SK-N-SH (cell line): ENCODE results near the gene TMEM123. TPM values are rescaled to one million over a fixed set of nuclear protein-coding genes. Genes with fewer than 3 reads are reported as not detected.

Experiments
- CTCF ChIA-PET: fragments of 300-600, 350-600 bp; formaldehyde crosslinking; extraction: SDS; loops from one replicate; lab custom pipeline; 2021; lab: Yijun Ruan, JAX
- POLR2A ChIA-PET: fragments of 350-600 bp; sonication (Branson Sonifier 250); formaldehyde crosslinking; extraction: SDS; loops from one replicate; lab custom pipeline; 2020; ENCODE audit warnings: antibody characterized with exemption, inconsistent platforms; lab: Yijun Ruan, JAX
- DNase-seq: peaks from one replicate; pipeline ENCODE4 v3.0.0; 2012
- H2AFZ ChIP-seq: fragments of 200-600 bp; sonication (generic); 2 replicates; pipeline ENCODE4 v1.8.1; 2016; ENCODE audit warnings: antibody characterized with exemption, mild to moderate bottlenecking, low read depth
- H3F3A ChIP-seq: fragments of 200-600 bp; sonication (generic); replicated peaks from 2 replicates; pipeline ENCODE3; 2016; ENCODE audit warnings: antibody characterized with exemption, mild to moderate bottlenecking; ENCODE audit not compliant: insufficient read depth
- H3K27ac ChIP-seq, 2 experiments: fragments of 200-500 bp in 1 of 2; fragments of 200-600 bp in 1 of 2; sonication (Bioruptor generic) in 1 of 2; sonication (generic), shearing (Covaris generic) in 1 of 2; 2 replicates each; pipeline versions ENCODE4 v1.5.1 to v1.6.1; 2014 to 2016; ENCODE audit warnings: low read depth in 2 of 2, inconsistent platforms in 1 of 2, low read length in 1 of 2, mild to moderate bottlenecking in 1 of 2, mixed read lengths in 1 of 2
- H3K27me3 ChIP-seq: fragments of 200-600 bp; sonication (generic), shearing (Covaris generic); 2 replicates; pipeline ENCODE4 v1.6.1; 2016; ENCODE audit warnings: mixed run types; ENCODE audit not compliant: insufficient read depth
- H3K36me3 ChIP-seq, 2 experiments: fragments of 200-500 bp in 1 of 2; fragments of 200-600 bp in 1 of 2; sonication (Bioruptor generic) in 1 of 2; sonication (generic) in 1 of 2; replicated peaks in 1 of 2; 2 replicates each; pipeline versions ENCODE3 to v1.5.1; 2014 to 2016; ENCODE audit warnings: low read length in 1 of 2, mild to moderate bottlenecking in 1 of 2; ENCODE audit not compliant: insufficient read depth in 2 of 2, control insufficient read depth in 1 of 2
- H3K4me1 ChIP-seq, 2 experiments: fragments of 200-500 bp in 1 of 2; fragments of 200-600 bp in 1 of 2; sonication (Bioruptor generic) in 1 of 2; sonication (generic), shearing (Covaris generic) in 1 of 2; 2 replicates each; pipeline versions ENCODE4 v1.5.1 to v1.6.1; 2014 to 2016; ENCODE audit warnings: low read depth in 1 of 2, low read length in 1 of 2, mixed run types in 1 of 2; ENCODE audit not compliant: insufficient read depth in 2 of 2, control insufficient read depth in 1 of 2
- H3K4me2 ChIP-seq: fragments of 200-600 bp; sonication (generic), shearing (Covaris generic); 2 replicates; pipeline ENCODE4 v1.6.1; 2017; ENCODE audit warnings: mixed run types
- H3K4me3 ChIP-seq, 2 experiments: fragments of 200-500 bp in 1 of 2; fragments of 200-600 bp in 1 of 2; sonication (Bioruptor generic) in 1 of 2; sonication (generic), shearing (Covaris generic) in 1 of 2; 2 replicates each; pipeline versions ENCODE4 v1.5.1 to v1.8.1; 2014 to 2016; ENCODE audit warnings: low read depth in 2 of 2, inconsistent platforms in 1 of 2, low read length in 1 of 2, mild to moderate bottlenecking in 1 of 2, mixed read lengths in 1 of 2, moderate library complexity in 1 of 2
- H3K79me2 ChIP-seq: fragments of 200-600 bp; sonication (generic); 2 replicates; pipeline ENCODE4 v1.8.1; 2017; ENCODE audit warnings: mild to moderate bottlenecking; ENCODE audit not compliant: insufficient read depth
- H3K9ac ChIP-seq: fragments of 200-600 bp; sonication (generic); 2 replicates; pipeline ENCODE4 v1.6.1; 2017; ENCODE audit warnings: mixed run types
- H3K9me2 ChIP-seq: fragments of 200-600 bp; sonication (generic); 2 replicates; pipeline ENCODE4 v1.6.1; 2017; ENCODE audit warnings: mixed run types
- H3K9me3 ChIP-seq: fragments of 200-600 bp; sonication (generic); 2 replicates; pipeline ENCODE4 v1.6.1; 2017; ENCODE audit warnings: mixed run types, mild to moderate bottlenecking, moderate library complexity
- H4K20me1 ChIP-seq: fragments of 200-600 bp; sonication (generic); 2 replicates; pipeline ENCODE4 v1.6.1; 2017; ENCODE audit warnings: mild to moderate bottlenecking, mixed run types; ENCODE audit not compliant: insufficient read depth
- CHD2 ChIP-seq: fragments of 150-350 bp; IDR thresholded peaks from 2 replicates; pipeline ENCODE4 v1.6.1; 2018; ENCODE audit warnings: low read length; ENCODE audit not compliant: partially characterized antibody
- EZH2phosphoT487 ChIP-seq: fragments of 200-600 bp; sonication (generic); IDR thresholded peaks from 2 replicates; pipeline ENCODE4 v1.6.1; 2017; ENCODE audit warnings: low read depth, mixed run types, mild to moderate bottlenecking, antibody characterized with exemption, moderate library complexity, borderline replicate concordance
- GATA2 ChIP-seq: sonication (generic); formaldehyde crosslinking; IDR thresholded peaks from 2 replicates; pipeline ENCODE4 v1.5.0; 2020; ENCODE audit warnings: mild to moderate bottlenecking, missing genetic modification reagents
- MXI1 ChIP-seq: IDR thresholded peaks from 2 replicates; pipeline ENCODE4 v1.6.1; 2012; ENCODE audit warnings: mild to moderate bottlenecking, low read depth, low read length, improper control_type of control experiment
- POLR2AphosphoS5 ChIP-seq: IDR thresholded peaks from 2 replicates; pipeline ENCODE4 v1.6.1; 2012; ENCODE audit warnings: low read depth, low read length
- RFX5 ChIP-seq: IDR thresholded peaks from 2 replicates; pipeline ENCODE4 v1.6.1; 2012; ENCODE audit warnings: mild to moderate bottlenecking, improper control_type of control experiment, low read length
- TEAD4 ChIP-seq: IDR thresholded peaks from 2 replicates; pipeline ENCODE4 v1.4.0; 2012; ENCODE audit warnings: mild to moderate bottlenecking, borderline replicate concordance; ENCODE audit not compliant: insufficient read depth
- WGBS: methylation state at CpG from one replicate; pipeline ENCODE4 v1.1.6; 2017; ENCODE audit warnings: low lambda C conversion rate; 5-methylcytosine and 5-hydroxymethylcytosine counted together
- polyA plus RNA-seq, 3 experiments: library from polyadenylated mRNA; depleted of rRNA; stranded (reverse); fragments of >200 nt; gene quantifications; 2 replicates each; pipeline ENCODE4 v1.2.3, GENCODE V29; 2012
- TF ChIP-seq, protein P1 (sequence below): fragments of 150-350 bp; IDR thresholded peaks from 2 replicates; pipeline ENCODE4 v1.6.1; 2016; ENCODE audit warnings: mild to moderate bottlenecking, low read depth, low read length
- TF ChIP-seq, protein P2 (sequence below): IDR thresholded peaks from 2 replicates; pipeline ENCODE4 v1.6.1; 2012; ENCODE audit warnings: mild to moderate bottlenecking, low read depth, low read length, moderate library complexity
- TF ChIP-seq, protein P3 (sequence below): IDR thresholded peaks from 2 replicates; pipeline ENCODE4 v1.4.0; 2012; ENCODE audit warnings: low read depth

Gene TMEM123
- polyA plus RNA-seq, 1 of the 3 experiments (the other 2 are of a cell fraction), result 86.1 TPM

DNA sequence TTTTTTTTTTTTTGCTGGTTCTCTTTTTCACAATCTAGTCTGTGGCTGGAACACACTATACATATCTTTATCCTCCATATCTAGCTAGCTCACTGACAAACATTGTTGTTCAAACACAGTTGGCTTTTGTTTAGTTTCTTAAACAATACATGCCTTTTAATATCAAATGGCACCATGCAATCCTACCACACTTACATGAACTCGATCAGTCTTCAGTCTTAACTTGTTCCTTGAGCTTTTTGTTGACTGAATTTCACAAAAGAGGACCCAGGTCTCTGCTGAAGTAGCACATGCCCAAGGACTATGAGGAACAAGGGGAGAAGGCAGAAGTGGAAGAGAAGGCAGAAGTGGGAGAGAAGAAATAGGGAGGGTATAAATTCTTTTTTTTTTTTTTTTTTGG lies 25.5 kb downstream of the TMEM123 start:
- Histone ChIP-seq H3K36me3 (peaks cover 0 to 6% of the 10 kb centered on the region in 2 experiments), H3K27ac (no peak overlapping the region), H3K4me2 (no peak overlapping the region), H3F3A (no peaks in the 10 kb centered on the region), H4K20me1 (no peaks in the 10 kb centered on the region), H3K79me2 (peaks cover 33% of the 10 kb centered on the region), H3K9me3 (no peaks in the 10 kb centered on the region), H3K4me3 (no peak overlapping the region), H2AFZ (no peak overlapping the region), H3K9ac (no peak overlapping the region), H3K27me3 (no peaks in the 10 kb centered on the region), H3K9me2 (no peaks in the 10 kb centered on the region), H3K4me1 (peaks cover 0 to 6% of the 10 kb centered on the region in 2 experiments; a peak in 1 of 4 replicates)
- TF ChIP-seq RFX5, result no peak
- TF ChIP-seq, protein P1, sequence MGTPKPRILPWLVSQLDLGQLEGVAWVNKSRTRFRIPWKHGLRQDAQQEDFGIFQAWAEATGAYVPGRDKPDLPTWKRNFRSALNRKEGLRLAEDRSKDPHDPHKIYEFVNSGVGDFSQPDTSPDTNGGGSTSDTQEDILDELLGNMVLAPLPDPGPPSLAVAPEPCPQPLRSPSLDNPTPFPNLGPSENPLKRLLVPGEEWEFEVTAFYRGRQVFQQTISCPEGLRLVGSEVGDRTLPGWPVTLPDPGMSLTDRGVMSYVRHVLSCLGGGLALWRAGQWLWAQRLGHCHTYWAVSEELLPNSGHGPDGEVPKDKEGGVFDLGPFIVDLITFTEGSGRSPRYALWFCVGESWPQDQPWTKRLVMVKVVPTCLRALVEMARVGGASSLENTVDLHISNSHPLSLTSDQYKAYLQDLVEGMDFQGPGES, result no peak
- TF ChIP-seq, protein P2, sequence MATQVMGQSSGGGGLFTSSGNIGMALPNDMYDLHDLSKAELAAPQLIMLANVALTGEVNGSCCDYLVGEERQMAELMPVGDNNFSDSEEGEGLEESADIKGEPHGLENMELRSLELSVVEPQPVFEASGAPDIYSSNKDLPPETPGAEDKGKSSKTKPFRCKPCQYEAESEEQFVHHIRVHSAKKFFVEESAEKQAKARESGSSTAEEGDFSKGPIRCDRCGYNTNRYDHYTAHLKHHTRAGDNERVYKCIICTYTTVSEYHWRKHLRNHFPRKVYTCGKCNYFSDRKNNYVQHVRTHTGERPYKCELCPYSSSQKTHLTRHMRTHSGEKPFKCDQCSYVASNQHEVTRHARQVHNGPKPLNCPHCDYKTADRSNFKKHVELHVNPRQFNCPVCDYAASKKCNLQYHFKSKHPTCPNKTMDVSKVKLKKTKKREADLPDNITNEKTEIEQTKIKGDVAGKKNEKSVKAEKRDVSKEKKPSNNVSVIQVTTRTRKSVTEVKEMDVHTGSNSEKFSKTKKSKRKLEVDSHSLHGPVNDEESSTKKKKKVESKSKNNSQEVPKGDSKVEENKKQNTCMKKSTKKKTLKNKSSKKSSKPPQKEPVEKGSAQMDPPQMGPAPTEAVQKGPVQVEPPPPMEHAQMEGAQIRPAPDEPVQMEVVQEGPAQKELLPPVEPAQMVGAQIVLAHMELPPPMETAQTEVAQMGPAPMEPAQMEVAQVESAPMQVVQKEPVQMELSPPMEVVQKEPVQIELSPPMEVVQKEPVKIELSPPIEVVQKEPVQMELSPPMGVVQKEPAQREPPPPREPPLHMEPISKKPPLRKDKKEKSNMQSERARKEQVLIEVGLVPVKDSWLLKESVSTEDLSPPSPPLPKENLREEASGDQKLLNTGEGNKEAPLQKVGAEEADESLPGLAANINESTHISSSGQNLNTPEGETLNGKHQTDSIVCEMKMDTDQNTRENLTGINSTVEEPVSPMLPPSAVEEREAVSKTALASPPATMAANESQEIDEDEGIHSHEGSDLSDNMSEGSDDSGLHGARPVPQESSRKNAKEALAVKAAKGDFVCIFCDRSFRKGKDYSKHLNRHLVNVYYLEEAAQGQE, result no peak
- TF ChIP-seq MXI1, result no peak
- TF ChIP-seq POLR2AphosphoS5, result no peak
- no peak for TF ChIP-seq EZH2phosphoT487
- TF ChIP-seq, protein P3, sequence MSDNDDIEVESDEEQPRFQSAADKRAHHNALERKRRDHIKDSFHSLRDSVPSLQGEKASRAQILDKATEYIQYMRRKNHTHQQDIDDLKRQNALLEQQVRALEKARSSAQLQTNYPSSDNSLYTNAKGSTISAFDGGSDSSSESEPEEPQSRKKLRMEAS, result no peak
- no peak for TF ChIP-seq CHD2
- WGBS, result 0% methylated on average over 1 of the region's 1 CpG
- ChIA-PET POLR2A (no interaction called here), CTCF (interaction anchor here (1.7 kb wide), 1 partner anchor 36 kb away, joined by 6 read pairs; no protein-coding TSS in a partner anchor)
- DNase-seq, result no peak

GRCh38 chr11:102426570-102426969 lies 26.0 kb downstream of the TMEM123 start:
- Histone ChIP-seq H2AFZ (no peak overlapping the region), H3K4me1 (peaks cover 0 to 6% of the 10 kb centered on the region in 2 experiments; a peak in 1 of 4 replicates), H3K9me3 (no peaks in the 10 kb centered on the region)
- ChIA-PET POLR2A (no interaction called here), CTCF (interaction anchor here (1.4 kb wide), 2 partner anchors 36 to 85 kb away, joined by 4 to 6 read pairs; no protein-coding TSS in a partner anchor)
- no peak for DNase-seq
- TF ChIP-seq GATA2 (no peak), TEAD4 (no peak), POLR2AphosphoS5 (no peak)
- TF ChIP-seq, all 33 proteins: peak for 0
- Histone ChIP-seq H3K4me2 (no peak overlapping the region), H3F3A (no peaks in the 10 kb centered on the region), H3K9ac (no peak overlapping the region), H3K9me2 (no peaks in the 10 kb centered on the region), H3K79me2 (peaks cover 34% of the 10 kb centered on the region), H4K20me1 (no peaks in the 10 kb centered on the region), H3K36me3 (peaks cover 0 to 4% of the 10 kb centered on the region in 2 experiments), H3K27ac (no peak overlapping the region), H3K4me3 (no peak overlapping the region), H3K27me3 (no peaks in the 10 kb centered on the region)
